Prostate gland (tissue), 2 donors: ENCODE data around the gene ACOT9. TPM values are rescaled to one million over a fixed set of nuclear protein-coding genes. Genes with fewer than 3 reads are reported as not detected.
"Not testable (repeated sequence)": the region's sequence is repeated elsewhere in the genome, so short reads cannot be mapped to it uniquely, and the experiment has no call there.

ENCODE experiments used
- DNase-seq: peaks from one replicate; pipeline ENCODE4 v3.0.0-alpha.2; 2019; ENCODE audit warnings: low spot score
- H3K27ac ChIP-seq, 2 donors: fragments of 200-600 bp; sonication (generic); 2 replicates each; pipeline ENCODE4 v1.5.1; 2017 to 2019
- H3K27me3 ChIP-seq: fragments of 200-600 bp; sonication (generic); replicated peaks from 2 replicates; pipeline ENCODE4 v1.5.1; 2019; ENCODE audit not compliant: insufficient read depth
- H3K36me3 ChIP-seq, 2 donors: fragments of 200-600 bp; sonication (generic); 1 replicate in 1 of 2; 2 replicates in 1 of 2; pipeline versions ENCODE4 v1.5.1 to v1.8.1; 2017 to 2019
- H3K4me1 ChIP-seq: fragments of 200-600 bp; sonication (generic); replicated peaks from 2 replicates; pipeline ENCODE4 v1.5.1; 2019
- H3K4me3 ChIP-seq, 2 donors: fragments of 200-600 bp; sonication (generic); 2 replicates each; pipeline ENCODE4 v1.5.1; 2017 to 2019
- H3K9me3 ChIP-seq: fragments of 200-600 bp; sonication (generic); 2 replicates; pipeline ENCODE4 v1.5.1; 2017
- CTCF ChIP-seq, 4 experiments: fragments of 200-600 bp in 2 of 4; fragments of 450-650 bp in 2 of 4; sonication (generic) in 2 of 4; IDR thresholded peaks; 1 replicate in 3 of 4; 2 replicates in 1 of 4; pipeline ENCODE4 v1.5.1; 2016 to 2019; ENCODE audit warnings: antibody characterized with exemption in 4 of 4, mild to moderate bottlenecking in 2 of 4, moderate library complexity in 2 of 4
- POLR2A ChIP-seq: fragments of 450-650 bp; IDR thresholded peaks from one replicate; pipeline ENCODE4 v1.6.1; 2016; ENCODE audit warnings: antibody characterized with exemption, mild to moderate bottlenecking
- POLR2AphosphoS5 ChIP-seq: sonication (generic); formaldehyde crosslinking; IDR thresholded peaks from one replicate; pipeline ENCODE4 v1.6.1; 2017; ENCODE audit warnings: antibody characterized with exemption
- WGBS: methylation state at CpG from one replicate; pipeline ENCODE4 v1.1.5; 2018; 5-methylcytosine and 5-hydroxymethylcytosine counted together
- intact Hi-C: fragments of 100-400 bp; cut with DNase I; formaldehyde crosslinking; loops from one replicate; pipeline ENCODE4 v1.14.2; 2022
- total RNA-seq, 2 donors: library from RNA; depleted of rRNA; stranded (reverse); fragments of >200 nt; gene quantifications; one replicate each; pipeline ENCODE4 v1.1.0, GENCODE V29; 2016

Gene ACOT9
- total RNA-seq, 2 donors from 2014 or later: 19.6 to 31.5 TPM

DNA sequence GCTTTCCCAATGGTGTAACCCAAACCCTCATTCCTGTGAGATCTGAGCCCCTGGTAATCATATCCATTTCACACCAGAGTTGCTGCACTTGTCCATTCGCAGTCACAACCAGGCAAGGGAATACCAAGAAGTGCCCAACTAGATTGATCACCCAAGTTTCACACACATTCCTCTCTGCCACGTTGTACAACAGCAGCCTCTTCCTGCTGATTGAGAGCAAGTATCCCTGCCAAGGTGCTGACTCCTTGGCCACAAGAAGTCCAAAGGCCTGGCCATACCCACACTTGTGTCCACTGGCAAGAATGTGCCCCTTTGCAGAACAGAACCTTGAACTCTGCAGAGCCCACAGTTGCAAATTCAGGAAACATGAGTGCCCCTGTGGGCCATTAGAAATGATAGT, 6.5 kb upstream of the ACOT9 start:
- H3K27me3 ChIP-seq: no peaks in the 10 kb centered on the region
- intact Hi-C loops: no loop called here
- 72% methylated on average over 2 of the region's 2 CpGs for WGBS

GRCh38 chrX:23749129-23749528, 6.1 kb upstream of the ACOT9 start:
- Histone ChIP-seq H3K36me3 (no peaks in the 10 kb centered on the region), H3K27me3 (no peaks in the 10 kb centered on the region), H3K4me3 (no peak overlapping the region), H3K27ac (no peak overlapping the region), H3K4me1 (no peaks in the 10 kb centered on the region), H3K9me3 (no peaks in the 10 kb centered on the region)
- TF ChIP-seq CTCF (IDR thresholded peaks at IDR 0.05) (no peak), POLR2A (no peak), POLR2AphosphoS5 (no peak)
- intact Hi-C loops: no loop called here
- no peak for DNase-seq
- 65% methylated on average over 3 of the region's 4 CpGs for WGBS

More for the DNA sequence above, 6.5 kb upstream of the ACOT9 start:
- Histone ChIP-seq H3K4me1 (no peaks in the 10 kb centered on the region), H3K9me3 (no peaks in the 10 kb centered on the region), H3K27ac (no peak overlapping the region), H3K36me3 (no peaks in the 10 kb centered on the region), H3K4me3 (no peak overlapping the region)
- DNase-seq: no peak
- TF ChIP-seq POLR2A (no peak), CTCF (IDR thresholded peaks at IDR 0.05) (no peak), POLR2AphosphoS5 (no peak)

DNA sequence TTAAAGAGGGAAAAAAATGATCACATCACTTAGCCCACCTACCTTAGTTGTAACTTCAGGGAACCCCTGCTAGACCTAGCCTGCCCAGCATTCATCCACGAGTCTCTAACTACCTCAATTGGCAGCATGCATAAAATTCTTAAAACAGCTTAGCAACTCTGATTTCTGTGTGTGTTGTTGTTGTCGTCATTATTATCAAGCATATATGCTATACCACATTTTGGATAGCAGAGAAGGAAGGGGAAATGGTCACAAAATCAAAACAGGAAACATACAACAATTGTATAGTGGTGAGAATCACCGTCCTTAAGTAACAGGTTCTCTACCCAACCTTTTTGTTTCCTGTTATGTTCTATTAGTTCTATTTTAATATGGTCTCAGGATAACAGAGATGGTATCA, 2.7 kb upstream of the ACOT9 start:
- no peak overlapping the region for H3K4me3 ChIP-seq
- H3K9me3 ChIP-seq: no peaks in the 10 kb centered on the region
- WGBS: 48% methylated on average over 3 of the region's 3 CpGs
- intact Hi-C loops: no loop called here
- DNase-seq: no peak
- H3K27ac ChIP-seq: no peak overlapping the region
- H3K36me3 ChIP-seq: no peaks in the 10 kb centered on the region
- TF ChIP-seq POLR2A: no peak
- no peak for TF ChIP-seq POLR2AphosphoS5
- TF ChIP-seq CTCF (IDR thresholded peaks at IDR 0.05): no peak
- H3K27me3 ChIP-seq: no peaks in the 10 kb centered on the region
- no peaks in the 10 kb centered on the region for H3K4me1 ChIP-seq

GRCh38 chrX:23743623-23743971, 521 bp upstream of the ACOT9 start:
- H3K4me1 ChIP-seq, H3K9me3 ChIP-seq, H3K27me3 ChIP-seq, H3K36me3 ChIP-seq, DNase-seq: not testable (repeated sequence)
- intact Hi-C loops: loop anchor here (5.0 kb wide), 1 partner anchor 39 kb away; the partner anchor contains the start of gene SAT1
- Histone ChIP-seq H3K27ac (peak overlapping the region; percentile 84 to 87), H3K4me3 (peak overlapping the region; percentile 57 to 58)
- 83% methylated on average over 8 of the region's 14 CpGs for WGBS

GRCh38 chrX:23742174-23742696, 841 bp downstream of the ACOT9 start:
- peak overlapping the region; percentile 84 to 87 for H3K27ac ChIP-seq
- TF ChIP-seq POLR2AphosphoS5 (peak; percentile 33), POLR2A (no peak), CTCF (IDR thresholded peaks at IDR 0.05) (no peak)
- no peaks in the 10 kb centered on the region for H3K36me3 ChIP-seq
- H3K4me1 ChIP-seq: no peaks in the 10 kb centered on the region
- H3K4me3 ChIP-seq: peak overlapping the region; percentile 57 to 58
- intact Hi-C loops: loop anchor here (5.0 kb wide), 1 partner anchor 40 kb away; the partner anchor contains the start of gene SAT1
- DNase-seq: peak; percentile 32
- H3K9me3 ChIP-seq: no peaks in the 10 kb centered on the region
- H3K27me3 ChIP-seq: no peaks in the 10 kb centered on the region
- 2% methylated on average over 6 of the region's 6 CpGs for WGBS
